GM21360 (cell line): ENCODE results near the gene DAGLA.

Source experiments
- ATAC-seq: cut with Tn5 transposase; IDR thresholded peaks from one replicate; pipeline ENCODE4 v1.9.1; 2021; ENCODE audit warnings: mild to moderate bottlenecking, moderate library complexity; ENCODE audit not compliant: unreplicated experiment

DAGLA gene

GRCh38 chr11:61725781-61726231, 45.6 kb downstream of the DAGLA start:
- ATAC-seq: no peak

GRCh38 chr11:61726775-61727174, 46.6 kb downstream of the DAGLA start:
- ATAC-seq: no peak

GRCh38 chr11:61727401-61727811, 47.2 kb downstream of the DAGLA start:
- ATAC-seq: no peak

GRCh38 chr11:61728066-61728939, 48.1 kb downstream of the DAGLA start:
- no peak for ATAC-seq

- ATAC-seq: no peak
Observed at GRCh38 chr11:61728940-61729219, 48.7 kb downstream of the DAGLA start.

GRCh38 chr11:61730240-61730994, 50.2 kb downstream of the DAGLA start:
- ATAC-seq: no peak

GRCh38 chr11:61731211-61731951, 51.2 kb downstream of the DAGLA start:
- ATAC-seq: no peak

- no peak for ATAC-seq
Observed at GRCh38 chr11:61731952-61732675, 51.9 kb downstream of the DAGLA start.

GRCh38 chr11:61732705-61733104, 52.5 kb downstream of the DAGLA start:
- ATAC-seq: no peak

GRCh38 chr11:61733120-61733978, 53.2 kb downstream of the DAGLA start:
- peak; percentile 69 for ATAC-seq

GRCh38 chr11:61734767-61735166, 54.6 kb downstream of the DAGLA start:
- ATAC-seq: no peak

GRCh38 chr11:61735391-61735790, 55.2 kb downstream of the DAGLA start:
- no peak for ATAC-seq

- no peak for ATAC-seq
Observed at GRCh38 chr11:61736310-61736709, 56.1 kb downstream of the DAGLA start.

GRCh38 chr11:61737131-61737530, 56.9 kb downstream of the DAGLA start:
- no peak for ATAC-seq

- ATAC-seq: no peak
Observed at GRCh38 chr11:61737636-61738386, 57.6 kb downstream of the DAGLA start.

- no peak for ATAC-seq
Observed at GRCh38 chr11:61738776-61739175, 58.6 kb downstream of the DAGLA start.

- ATAC-seq: no peak
Observed at GRCh38 chr11:61739413-61739812, 59.2 kb downstream of the DAGLA start.

- ATAC-seq: no peak
Observed at GRCh38 chr11:61739966-61740365, 59.8 kb downstream of the DAGLA start.

- ATAC-seq: no peak
Observed at GRCh38 chr11:61742391-61742790, 62.2 kb downstream of the DAGLA start.
